NCI-H748 (cell line): ENCODE data around the gene ZNF518A.
"Not testable (repeated sequence)": the region's sequence is repeated elsewhere in the genome, so short reads cannot be mapped to it uniquely, and the experiment has no call there.

Experiments
- DNase-seq: peaks from one replicate; lab custom pipeline; 2025; ENCODE audit not compliant: unreplicated experiment; lab: John Stamatoyannopoulos, UW

ZNF518A gene

DNA sequence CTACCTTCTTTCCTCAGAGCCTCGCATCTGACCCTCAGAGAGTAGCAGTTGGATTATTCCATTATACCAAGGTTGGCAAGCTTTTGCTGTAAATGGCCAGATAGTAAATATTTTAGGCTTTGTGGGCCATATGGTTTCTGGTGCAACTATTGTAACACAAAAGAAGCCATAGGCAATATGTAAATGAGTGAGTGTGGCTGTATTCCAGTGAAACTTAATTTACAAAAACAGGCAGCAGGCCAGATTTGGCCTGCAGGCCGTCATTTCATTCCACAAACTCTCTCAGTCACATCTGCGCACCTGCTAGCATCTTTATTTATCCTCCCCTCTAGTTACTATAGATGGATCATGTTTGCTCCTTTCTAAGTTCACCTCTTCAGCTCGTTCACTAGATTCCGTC lies 6.7 kb downstream of the ZNF518A start:
- no peak for DNase-seq

DNA sequence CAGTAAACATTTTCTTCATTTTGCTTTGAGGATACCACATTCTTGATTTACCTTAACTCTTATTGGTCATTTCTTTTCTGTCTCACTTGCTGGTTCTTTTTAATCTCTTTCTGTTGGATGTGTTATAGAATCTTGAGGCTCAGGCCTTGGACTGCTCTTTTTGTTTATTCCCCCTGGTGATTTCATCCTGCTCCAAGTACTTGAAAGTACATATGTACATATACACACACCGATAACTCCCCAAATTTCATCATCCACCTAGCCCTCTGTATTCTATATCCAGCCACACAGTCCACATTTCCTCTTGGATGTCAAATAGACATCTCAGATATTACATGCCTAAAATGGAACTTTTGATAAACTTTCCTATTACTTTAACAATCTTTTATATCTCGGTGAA lies 7.5 kb downstream of the ZNF518A start:
- no peak for DNase-seq

DNA sequence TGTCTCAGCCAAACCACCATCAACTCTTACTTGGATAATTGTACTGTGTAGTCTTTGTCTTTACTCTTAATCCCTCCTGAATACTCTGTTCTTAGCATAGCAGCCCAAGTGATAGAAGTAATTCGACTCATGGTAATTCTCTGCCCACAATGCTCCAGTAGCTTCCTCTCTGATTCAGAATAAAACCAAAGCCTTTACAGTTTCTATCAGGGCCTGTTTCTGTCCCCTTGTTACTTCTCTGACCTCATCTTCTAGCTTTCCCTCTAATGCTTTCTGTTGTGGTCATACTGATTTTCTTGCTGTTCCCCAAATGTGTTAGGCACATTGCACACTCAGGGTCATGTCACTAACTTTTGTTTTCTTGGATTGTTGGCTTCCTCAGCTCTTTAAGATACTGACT lies 8.0 kb downstream of the ZNF518A start:
- no peak for DNase-seq

DNA sequence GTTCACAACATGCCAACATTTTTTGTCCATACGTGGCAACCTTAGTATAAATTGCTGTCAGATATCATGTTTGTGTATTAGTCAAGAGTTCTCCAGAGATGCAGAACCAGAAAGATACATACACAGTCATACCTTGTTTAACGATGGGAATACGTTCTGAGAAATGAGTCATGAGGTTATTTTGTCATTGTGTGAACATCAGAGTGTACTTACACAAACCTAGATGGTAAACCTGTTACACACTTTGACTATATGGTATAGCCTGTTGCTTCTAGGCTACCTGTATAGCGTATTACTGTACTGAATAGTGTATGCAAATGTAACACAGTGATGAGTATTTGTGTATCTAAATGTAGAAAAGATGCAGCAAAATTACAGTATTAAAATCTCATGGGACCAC lies 22.3 kb downstream of the ZNF518A start:
- DNase-seq, result no peak

DNA sequence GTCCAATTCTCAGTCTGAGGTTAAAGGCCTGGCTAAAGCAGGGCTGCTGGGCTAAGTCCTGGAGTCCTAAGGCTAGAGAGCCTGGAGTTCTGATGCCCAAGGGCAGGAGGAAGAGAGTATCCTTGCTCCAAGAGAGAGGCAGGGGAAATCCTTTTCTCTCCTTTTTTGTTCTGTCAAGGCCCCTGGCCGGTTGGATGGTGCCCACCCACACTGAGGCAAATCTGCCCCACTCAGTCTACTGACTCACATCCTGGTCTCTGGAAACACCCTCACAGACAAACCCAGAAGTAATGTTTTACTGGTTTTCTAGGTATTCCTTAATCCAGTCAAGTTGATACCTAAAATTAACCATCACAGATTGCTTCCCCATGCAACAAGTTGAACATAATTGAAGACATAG lies 23.0 kb downstream of the ZNF518A start:
- no peak for DNase-seq

DNA sequence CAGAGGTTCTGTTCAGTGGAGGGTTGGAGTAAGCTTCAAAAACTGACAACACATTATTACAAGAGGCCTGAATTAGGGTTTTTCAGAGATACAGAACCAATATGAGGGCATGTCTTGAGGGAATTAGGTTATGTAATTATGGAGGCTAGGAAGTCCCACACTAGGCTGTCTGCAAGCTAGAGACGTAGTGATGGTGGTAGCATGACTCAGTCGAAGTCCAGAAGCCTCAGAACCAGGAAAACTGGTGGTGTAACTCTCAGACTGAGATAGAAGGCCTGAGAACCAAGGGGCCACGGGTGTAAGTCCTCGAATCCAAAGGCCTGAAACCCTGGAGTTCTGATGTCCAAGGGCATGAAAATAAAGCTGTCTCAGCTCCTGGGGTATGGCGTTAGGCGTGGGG lies 35.6 kb downstream of the ZNF518A start:
- no peak for DNase-seq

DNA sequence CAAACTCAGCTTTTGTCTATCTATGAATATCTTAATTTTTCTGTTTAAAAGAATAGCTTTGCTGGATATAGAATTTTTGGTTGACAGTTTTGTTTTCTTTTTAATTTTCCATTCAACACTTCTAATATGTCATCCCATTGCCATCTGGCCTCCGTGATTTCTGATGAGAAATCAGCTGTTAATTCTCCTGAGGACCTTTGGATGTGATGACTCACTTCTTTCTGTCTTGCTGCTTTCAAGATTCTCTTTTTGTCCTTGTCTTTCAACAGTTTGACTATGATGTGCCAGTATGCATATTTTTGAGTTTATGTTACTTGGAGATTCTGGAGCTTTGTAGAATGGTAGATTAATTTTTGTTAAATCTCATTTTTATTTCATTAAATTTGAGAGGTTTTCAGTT lies 38.4 kb downstream of the ZNF518A start:
- DNase-seq, result no peak

DNA sequence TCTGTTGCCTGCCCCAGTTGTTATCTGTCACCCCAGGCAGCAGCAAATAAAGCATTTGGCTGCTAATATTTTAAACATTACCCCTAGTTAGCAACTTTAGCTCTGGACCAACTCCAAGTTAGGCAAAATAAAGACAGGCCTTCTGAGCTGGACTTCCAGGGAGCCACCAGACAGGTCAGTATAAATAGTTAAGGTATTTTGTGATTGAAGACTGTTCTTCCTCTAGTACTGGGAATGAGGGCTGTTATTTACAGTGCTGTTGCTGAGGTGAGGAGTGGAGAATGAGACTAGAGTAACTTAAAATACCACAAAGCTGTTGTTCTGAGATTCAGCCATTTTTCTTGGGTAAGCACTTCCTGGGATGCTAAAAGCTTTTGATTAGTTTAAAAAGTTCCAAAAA lies 40.1 kb downstream of the ZNF518A start:
- no peak for DNase-seq

DNA sequence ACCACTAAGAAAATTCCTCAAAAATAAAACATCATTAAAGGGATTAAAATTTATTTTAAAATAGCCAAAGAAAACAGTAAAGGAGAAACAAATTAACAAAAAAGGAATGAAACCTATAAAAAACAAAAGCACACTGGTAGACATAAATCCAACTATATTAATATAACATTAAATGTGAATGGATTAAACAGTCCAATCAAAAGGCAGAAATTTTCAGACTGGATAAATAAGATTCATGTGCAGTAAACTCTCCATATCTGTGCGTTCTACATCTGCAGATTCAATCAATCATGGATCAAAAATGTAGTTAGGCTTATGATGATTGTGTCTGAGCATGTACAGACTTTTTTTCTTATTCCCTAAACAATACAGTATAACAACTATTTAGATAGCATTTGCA lies 42.6 kb downstream of the ZNF518A start:
- DNase-seq, result no peak

DNA sequence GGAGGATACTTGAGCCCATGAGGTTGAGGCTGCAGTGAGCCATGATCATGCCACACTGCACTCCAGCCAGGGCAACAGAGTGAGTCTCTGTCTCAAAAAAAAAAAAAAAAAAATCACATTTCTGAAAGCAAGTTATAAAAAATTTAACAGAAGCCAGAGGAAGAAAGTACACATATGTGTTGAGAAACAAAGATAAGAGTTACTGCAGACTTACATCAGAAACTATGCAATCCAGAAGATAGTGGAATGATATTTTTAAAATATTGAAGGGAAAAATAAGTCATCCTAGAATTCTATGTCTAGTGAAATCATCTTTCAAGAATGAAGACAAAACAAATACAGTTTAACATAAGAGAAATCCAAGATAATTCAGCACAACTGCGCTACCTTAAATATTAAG lies 46.9 kb downstream of the ZNF518A start:
- no peak for DNase-seq

DNA sequence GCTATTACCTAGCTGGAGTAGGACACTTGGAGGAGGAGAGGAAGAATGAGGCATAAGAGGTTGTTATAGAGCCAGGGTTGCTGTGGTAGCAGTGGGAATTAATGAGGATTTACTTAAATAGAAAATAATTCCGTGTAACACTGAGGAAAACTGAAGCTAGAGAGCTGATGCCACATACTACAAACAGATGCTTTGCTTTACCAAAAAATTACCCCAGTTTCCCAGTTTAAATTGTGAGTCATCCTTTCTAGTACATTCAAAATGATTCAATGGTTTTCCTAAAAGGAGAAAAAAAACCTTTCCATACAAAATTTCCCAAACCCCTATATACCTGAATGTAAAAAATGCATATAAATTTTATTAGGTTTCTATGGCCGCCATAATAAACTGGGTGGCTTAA lies 58.3 kb downstream of the ZNF518A start:
- DNase-seq, result no peak

DNA sequence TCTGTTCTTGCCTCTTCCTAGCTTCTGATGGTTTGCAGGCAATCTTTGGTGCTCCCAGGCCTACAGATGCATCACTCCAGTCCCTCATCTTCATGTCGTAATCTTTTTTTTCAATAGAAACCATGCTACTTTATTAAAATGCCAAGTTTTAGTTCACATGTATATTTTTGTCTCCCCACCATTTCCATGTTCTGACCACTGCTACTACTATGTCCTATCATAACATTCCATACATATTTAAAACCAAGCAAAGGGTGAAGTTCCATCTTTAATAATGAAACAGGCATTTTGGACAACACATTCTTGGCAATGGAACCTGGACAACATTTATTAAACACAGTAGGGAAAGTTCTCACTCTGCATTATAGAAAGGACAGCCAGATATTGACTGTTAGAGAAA lies 58.8 kb downstream of the ZNF518A start:
- no peak for DNase-seq

DNA sequence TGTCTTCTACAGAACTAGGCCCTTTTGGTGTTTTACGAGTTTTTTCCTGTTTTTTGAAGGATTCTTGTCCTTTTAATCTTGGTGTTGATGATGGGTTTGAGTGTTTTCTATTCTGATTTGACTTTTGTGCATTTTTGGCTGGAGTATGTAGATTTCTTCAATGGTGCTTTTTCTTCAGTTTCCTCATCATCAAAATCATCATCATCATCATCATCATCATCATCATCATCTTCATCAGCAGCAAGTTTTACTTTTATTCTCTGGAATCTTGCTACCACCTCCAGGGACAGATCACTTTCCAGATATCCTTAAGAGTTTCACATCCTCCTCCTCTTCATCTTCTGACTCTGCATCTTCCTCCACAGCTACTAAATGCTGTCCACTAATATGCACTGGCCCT lies 59.4 kb downstream of the ZNF518A start:
- not testable (repeated sequence) for DNase-seq

DNA sequence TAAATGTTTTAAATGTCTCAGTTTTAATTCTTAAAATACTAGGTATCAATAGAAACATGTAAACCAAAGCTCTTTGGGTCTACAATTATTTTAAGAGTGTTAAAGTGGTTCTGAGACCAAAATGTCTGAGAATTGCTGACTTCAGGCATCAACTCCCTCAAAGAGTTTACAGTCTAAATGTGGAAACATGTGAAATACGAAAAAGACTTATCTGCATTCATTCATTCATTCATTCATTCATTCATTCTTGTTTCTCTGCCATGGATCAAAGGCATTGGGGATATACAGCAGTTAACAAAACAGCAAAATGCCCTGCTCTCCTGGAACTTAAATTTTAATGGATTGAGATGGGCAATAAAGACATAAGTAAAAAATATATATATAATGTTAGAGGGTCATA lies 71.4 kb downstream of the ZNF518A start:
- DNase-seq, result no peak

DNA sequence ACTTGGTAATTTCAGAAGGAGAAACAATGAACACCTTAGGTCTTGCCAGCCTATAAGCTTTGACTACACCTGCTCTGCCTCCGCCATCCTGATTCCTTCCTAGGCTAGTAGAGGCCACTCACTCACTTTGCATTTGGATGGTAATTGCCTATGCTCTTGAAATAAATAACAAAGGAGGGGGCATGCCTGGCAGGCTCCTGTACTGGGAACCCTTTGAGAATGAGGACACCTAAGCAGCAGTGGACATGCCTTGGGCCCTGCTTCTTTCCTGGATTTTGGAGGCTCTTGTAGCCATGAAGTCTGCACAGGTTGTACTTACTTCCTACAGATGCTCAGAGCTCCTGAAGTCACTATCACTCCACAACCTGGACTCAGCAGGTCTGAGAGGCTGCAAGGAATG lies 75.5 kb downstream of the ZNF518A start:
- DNase-seq, result no peak

DNA sequence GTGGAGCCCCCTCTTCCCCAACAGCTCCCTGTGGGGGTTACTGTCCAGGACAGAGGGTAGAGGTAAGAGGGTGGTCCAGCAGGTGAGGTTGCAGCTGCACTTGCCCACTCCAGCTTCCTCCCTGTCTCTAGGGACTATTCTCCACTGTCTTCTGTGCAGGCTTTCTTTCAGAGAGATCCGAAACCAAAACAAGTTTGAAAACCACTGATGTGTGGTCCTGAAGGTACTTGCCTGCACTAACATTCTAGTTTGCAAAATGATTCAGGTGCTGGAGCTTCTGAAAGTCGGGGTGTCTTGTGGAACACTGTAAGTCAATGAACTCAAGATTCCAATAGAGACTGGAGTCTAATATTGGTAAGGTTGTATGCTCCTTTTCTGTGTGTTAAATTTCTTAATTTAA lies 78.2 kb downstream of the ZNF518A start:
- no peak for DNase-seq

DNA sequence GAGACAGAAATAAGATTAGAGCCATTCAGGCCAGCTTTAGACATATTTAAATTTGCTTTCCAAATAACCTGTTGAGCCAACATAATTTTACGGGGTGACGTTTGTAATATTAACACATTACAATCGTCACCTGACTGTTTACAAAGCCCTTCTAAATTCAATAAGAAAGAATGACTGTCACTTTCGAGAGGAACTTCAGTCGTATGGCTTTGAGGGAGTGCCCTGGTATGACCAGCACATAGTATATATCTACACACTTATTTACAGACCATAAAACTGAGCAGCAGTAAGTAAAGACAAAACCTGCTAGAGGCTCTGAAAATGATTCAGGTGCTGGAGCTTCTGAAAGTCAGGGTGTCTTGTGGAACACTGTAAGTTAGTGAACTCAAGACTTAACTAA lies 78.8 kb downstream of the ZNF518A start:
- DNase-seq, result no peak

DNA sequence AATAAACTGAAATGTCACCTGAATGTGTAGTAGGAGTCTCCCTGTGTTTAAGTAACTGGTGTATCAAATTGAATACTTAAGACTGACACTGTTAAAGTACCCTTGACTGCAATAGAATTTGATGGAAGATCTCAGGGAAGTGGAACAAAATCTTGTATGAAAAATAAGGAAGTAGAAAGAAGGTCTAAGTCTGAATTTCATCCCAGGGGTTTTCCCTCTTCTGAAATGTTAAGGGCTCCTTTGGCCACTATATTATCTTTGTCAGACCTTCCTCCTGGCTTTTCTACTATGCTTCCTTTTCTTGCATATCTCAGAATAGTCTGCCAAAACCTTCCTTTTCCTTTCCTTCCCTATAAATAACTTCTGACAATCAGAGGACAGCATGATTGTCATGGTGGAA lies 81.7 kb downstream of the ZNF518A start:
- no peak for DNase-seq

DNA sequence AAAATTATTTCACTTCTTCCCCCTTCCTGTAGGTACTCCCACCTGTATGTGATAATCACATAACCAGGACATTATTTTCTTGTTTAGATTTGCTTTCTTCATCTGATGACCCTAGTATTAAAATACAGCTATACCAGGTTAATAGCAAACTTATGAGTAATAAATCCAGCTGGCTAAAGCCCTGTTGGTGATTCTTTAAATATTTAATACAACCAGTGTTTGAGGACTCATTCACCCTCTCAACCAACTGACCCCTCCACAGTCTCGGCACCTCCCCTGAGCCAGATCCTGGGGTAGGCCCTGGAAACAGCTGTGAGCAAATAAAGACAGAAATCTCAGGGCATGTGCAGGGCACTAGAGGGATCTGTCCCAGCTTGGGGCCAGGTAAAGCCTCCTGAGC lies 82.8 kb downstream of the ZNF518A start:
- no peak for DNase-seq
